HG03521 (cell line): ENCODE data around the gene NADK2.
A peak's percentile ranks its signal among the peaks of the same experiment; 100 is the strongest.

ENCODE experiments used
- ATAC-seq: cut with Tn5 transposase; IDR thresholded peaks from one replicate; pipeline ENCODE4 v1.9.1; 2021; ENCODE audit warnings: mild to moderate bottlenecking, moderate library complexity; ENCODE audit not compliant: unreplicated experiment

Gene NADK2

DNA sequence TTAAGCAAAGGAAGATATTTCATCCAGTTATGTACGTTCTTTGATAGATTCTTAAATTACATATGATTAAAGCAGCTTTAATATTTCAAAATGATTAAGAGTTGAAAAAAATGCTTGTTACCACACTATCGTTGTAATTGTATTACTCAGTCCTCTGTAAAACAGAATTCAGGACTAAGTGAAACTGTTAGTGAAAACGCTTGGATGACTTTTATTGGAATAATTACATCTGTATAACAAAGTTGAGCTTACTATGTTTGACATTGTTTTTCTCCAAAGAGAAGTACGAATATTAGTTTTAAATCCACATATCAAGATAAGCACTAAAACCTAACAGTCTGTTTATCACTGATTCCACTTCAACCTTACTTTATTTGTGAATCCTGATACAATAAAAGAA, 8.7 kb upstream of the NADK2 start:
- no peak for ATAC-seq

DNA sequence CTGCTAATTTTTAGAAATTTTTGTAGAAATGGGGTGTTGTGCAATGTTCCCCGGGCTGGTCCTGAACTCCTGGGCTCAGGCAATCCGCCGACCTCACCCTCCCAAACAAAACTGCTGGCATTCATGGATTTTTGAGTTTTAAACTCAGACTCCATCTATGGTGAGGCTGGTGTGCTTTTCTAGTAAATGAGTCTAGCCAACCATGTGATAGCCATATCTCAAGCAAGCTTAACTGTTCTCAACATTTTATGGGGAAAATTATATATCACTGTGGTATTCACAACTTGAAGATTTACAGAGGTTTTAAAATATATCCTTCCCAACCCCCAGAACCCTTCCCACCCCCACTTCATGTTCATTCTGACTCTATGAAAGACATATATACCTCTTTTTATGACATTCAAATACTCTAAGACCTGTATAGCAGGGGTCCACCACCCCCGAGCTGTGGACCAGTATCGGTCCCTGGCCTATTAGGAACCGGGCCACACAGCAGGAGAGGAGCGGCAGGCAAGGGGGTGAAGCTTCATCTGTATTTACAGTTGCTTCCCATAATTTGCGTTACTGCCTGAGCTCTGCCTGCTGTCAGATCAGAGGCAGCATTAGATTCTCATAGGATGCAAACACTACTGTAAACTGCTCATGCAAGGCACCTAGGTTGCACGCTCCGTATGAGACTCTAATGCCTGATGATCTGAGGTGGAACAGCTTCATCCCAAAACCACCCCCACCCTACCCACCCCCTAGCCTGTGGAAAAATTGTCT, 4.5 kb upstream of the NADK2 start:
- no peak for ATAC-seq

DNA sequence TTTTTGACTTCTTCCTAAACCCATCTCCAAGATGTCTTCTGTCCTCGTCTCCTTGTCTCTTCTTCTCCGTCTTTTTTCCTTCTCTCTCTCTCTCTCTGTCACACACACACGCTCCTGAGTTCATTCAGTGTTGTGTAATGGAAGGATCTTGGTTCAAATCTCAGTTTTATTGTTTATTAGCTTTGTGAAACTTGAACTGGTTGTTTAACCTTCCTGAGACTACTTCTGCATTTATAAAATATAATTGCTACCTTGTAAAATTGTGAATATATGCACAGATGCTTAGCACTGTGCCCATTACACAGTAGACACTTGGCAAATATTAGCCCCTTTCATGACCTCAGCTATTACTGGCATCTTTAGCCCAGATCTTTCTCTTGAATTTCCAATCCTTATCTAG, 2.4 kb upstream of the NADK2 start:
- ATAC-seq = no peak

DNA sequence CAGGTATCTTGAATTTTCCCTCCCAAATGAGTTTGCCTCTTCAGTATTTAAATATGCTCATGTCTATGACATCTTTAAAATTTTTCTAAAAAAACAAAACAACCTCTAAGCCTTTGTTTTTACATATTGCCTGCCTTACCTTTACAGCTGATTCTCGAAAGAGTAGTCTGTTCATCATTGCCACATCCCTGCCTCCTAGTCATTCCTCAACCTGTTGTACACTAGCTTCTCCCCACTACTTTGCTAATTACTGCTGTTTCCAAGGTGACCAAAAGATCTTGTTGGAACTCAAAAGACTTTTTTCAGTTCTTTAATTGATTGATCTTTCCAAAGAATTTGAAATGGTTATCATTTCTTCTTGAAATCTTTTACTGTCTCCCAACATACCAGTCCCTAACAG, 1.9 kb upstream of the NADK2 start:
- ATAC-seq = no peak

DNA sequence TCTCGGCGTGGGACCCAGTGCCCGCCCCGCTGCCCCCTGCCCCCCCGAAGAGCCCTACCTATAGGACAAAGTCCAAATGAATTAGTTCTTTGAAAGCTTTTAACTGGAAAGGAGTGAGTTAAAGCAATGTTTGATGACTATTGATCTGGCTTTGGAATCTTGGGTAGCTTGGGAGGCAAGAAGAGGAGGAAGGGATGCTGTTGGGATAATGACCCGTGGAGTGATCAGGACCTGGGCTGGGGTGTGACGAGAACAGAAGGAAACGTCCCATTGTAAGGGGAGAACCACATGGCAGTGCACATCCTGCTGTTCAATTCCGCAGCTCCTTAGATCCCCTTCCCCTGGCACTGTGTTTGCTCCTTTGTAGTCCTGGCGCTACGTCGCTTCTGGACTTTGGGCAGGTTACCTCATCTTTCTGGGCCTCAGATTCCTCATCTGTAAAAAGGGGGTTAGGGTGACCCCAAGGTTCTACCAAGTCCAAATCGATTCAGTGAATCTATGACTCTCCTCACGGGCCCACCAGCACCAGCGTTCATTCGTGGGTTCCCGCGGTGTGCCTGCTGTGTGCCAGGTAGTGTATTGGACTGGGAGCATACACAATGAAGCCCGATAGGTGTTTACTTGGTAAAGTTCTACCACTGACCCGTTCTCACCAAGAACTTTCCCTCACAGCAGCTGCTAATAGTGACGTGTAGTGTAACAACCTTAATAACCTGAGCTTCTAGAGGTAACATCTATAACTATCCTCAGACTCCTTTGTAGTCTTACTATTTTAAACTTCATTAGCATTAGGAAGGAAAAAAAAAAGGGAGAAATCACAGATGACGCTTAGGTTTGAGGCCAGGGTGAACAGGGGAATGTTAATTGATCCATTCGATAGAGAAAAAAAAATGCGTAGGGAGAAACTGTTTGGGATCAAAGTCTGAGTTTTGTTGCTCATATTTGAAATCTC, 1.1 kb upstream of the NADK2 start:
- ATAC-seq = no peak

DNA sequence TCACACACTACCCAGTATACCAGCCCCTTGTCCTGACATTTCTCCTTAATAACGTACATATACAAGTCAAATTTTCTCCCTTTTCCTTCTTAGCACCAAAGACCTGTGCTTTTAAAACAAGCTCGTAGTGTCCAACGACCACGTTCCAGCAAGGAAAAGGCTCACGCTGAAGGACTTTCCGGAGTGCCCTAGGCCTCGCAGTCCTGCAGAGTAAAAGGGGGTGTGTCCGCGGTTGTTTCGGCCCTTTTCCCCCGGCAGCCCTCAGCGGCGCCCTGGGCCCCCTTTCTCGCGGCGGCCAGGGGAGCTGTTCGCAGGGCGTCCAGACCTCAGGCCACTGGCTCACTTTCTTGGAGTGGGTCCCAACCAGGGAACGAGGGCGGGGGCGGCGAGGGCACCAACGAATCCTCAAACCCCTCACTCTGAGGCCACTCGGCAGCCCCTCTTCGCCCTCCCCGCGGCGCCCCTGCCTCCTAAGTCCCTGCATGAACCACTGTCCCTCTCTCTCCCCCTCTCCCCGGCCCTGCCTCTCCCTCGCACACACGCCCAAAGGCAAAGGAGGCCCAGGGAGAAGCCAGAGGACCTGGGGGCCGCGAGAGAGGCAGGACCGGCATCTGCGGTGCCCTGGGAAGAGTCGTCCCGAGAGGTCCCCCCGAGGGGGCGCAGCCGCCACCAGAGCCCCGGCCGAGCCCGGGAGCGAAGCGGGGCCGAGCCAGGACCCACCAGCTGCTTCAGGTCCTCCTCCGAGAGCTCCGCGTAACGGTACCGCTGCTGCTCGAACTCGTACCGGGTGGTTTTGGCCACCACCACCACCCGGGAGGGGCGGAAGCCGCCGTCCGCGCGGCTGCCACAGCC, 720 bp downstream of the NADK2 start:
- peak; percentile 11 for ATAC-seq

DNA sequence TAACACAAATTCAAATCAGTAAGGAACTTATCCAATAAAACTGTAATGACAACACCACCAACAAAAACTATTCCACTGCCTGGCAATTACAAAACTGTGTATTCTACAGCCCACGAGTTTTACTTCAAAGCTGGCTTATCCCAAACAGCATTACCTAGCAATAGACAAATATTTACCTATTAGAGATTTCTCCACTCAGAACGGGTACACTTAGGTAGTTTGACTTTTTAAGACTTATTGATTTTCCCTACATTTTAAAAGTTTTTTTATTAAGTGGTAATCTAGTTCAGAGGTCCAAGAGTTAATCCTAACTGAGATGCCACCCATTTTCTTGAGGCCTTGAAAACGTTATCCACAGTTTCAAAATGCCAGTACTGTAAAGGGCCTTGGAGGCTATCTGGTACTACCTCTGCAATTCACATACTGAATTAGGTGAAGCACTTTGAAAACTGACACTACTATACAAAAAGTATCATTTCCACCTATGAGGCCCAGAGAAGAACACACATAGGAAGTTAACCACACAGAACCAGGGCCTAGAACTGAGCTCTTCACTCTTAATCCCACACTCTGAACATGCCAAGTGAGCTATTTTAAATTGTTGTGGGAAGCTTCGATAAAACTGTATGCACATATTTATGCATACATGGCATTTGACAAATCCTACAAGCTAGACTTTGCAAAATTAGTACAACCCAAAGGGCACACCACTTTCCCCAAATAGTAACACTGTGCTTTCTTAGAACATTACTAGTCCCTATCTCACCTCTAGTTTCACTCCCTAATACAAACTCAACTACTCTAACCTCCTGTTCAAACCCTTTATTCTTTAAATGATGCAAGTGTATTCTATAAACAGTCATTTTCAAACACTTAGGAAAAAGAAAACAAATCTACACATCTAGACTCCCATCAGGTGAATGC, 2.1 kb downstream of the NADK2 start:
- ATAC-seq = no peak

DNA sequence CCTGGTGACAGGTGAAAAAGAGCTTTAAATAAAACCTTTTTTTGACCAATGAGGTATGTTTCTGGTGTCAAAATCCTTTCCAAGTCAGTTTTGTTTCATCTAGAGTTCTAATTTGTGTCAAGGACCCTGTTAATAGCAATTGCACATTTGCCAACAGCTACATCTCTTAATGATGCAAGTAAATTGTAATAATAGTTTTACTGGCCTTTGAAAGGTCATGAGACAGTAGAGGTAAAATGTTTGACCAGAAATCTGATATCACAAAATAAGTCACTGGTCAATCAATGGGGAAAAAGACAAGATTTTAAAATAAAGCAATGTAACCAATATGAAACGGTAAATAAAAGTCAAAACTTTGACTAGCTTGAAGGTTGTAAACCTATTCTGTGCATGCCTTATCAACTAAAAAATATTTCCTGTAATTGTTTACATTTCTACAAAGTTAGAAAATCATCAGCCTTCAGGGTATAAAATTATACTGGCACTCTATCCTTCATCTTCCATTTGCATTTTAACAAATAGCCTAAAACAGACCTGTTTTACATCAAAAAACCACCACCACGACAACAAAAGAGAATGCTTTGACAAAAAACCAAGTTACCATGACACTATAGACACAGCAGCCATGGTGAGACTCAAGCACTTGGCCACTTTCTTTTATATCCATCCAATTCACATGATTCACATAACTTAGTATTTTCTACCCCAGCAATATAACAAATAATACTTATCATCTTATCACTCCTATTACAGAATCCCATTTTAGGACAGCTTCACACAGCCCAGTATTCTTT, 3.0 kb downstream of the NADK2 start:
- ATAC-seq = no peak

DNA sequence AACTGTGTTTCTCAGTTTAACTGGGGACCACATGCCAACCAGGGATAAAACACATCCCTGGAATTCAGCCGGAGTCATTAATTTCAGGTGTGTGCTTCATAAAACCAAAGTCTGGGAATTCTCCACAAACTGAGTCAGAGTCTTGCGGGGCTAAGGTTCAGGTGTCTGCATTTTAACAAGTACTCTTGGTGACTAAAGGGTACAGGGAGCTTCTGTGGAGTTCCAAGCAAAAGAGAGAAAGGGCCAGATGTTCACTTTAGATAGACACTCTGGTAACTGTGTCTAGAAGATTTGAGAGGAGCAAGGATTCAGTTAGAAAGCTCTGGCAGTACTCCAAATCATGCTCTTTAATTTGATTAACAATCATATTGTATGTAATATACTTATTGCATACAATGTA, 4.0 kb downstream of the NADK2 start:
- ATAC-seq = no peak

DNA sequence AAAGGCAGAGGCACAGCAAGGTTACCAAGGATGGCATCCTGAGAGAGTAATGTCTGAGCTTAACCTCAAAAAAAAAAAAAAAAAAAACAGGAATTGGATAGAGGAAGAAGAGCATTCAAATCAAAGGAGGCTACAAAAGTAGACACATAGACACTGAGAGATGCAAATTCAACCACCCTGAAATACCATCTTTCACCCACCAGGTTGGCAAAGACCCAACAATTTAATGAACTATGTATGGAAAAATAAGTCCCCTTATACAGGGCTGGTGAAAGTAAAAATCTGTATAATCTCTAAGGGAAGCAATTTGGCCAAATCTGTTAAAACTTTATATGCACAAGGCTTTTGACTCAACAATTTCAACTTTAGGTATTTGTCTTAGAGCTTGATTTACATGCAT, 4.9 kb downstream of the NADK2 start:
- ATAC-seq = no peak

DNA sequence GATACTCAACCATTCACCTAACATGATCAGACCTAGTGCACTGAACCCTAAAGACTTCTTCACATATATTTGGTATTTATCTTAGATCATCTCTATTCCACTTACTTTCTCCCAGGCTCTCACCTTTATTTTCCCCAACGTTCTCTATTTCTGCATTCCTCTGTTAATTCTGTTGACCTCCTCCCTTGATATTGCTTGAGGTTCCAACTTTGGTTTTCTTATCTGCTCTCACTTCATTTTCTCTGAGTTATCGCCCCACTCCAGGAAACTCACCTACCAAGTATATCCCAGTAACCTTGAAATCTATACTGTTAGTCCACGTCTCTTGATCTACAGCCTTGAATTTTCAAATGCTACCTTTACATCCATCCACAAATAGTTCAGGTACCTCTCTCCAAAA, 9.2 kb downstream of the NADK2 start:
- ATAC-seq = no peak

DNA sequence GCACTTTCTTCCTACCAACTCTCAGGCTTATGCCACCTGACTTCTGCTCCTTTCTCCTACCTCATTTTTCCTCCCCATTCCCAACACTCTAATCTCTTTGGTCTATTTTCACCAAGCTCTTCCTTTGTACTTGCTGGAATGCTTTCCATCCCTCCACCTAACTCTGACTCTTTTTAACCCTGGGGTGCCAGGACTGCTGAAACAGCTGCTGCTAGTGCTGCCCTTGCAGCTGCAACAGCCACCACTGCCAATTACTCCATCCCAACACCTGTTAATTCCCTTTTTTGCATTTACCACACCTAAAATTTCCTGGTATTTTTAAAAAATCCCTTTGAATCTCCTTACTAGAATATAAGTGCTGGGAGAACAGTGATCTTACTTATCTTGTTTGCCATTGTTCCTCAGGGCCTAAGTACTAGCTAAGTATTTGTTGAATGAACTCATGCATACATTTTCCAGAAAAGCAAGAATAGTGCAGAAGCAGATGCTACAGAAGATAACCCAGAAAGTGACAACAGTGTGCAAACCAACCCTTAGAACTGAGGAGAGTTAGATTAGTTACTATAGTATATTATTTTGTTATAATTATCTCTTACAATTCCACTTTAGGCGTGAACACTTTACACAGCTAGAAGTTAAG, 11.5 kb downstream of the NADK2 start:
- no peak for ATAC-seq

DNA sequence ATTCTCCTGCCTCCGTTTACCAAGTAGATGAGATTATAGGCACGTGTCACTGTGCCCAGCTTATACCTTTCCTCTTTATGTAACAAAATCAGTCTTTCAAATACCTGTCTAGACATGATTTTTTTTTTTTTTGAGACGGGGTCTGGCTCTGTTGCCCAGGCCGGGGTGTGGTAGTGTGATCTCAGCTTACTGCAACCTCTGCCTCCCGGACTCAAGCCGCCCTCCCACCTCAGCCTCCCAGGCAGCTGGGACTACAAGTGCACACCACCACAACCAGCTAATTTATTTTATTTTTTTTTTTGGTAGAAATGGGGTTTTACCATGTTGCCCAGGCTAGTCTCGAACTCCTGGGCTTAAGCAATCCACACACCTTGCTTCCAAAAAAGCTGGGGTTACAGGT, 13.2 kb downstream of the NADK2 start:
- no peak for ATAC-seq

DNA sequence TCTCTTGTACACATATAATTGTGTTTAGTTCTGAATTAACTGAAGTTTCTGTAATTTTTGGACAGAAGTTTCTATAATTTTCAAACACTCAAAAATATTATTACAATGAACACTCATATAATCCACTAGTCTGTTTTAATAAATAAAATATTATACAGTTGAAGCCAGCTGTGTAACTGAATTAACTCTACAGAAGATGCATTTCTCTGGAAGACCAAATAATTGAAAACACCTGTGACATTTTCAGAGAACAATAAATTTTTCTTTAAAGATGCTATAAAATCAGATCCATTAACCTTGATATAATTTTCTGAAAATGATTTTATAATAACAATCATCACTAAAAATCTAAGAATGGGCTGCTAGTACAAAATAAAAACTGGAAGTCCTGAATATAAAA, 14.7 kb downstream of the NADK2 start:
- ATAC-seq = no peak

DNA sequence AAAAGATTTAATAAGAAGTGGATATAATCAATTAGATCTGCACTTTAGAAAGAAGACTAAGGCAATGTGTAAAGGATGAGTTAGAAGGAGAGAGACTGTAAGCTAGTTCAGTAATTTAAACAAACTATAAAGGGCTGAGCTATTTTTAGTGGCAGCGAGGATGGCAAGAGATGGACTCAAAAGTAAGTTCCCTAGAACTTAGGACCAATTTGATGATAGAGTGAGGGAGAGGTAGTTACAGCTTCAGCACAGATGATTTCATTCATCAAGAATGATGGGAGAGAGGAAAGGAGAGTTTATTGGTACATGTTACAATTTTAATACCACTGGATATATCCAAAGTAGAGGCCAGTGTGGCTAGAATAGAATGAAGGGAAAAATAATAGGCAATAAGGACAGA, 19.1 kb downstream of the NADK2 start:
- ATAC-seq = no peak

DNA sequence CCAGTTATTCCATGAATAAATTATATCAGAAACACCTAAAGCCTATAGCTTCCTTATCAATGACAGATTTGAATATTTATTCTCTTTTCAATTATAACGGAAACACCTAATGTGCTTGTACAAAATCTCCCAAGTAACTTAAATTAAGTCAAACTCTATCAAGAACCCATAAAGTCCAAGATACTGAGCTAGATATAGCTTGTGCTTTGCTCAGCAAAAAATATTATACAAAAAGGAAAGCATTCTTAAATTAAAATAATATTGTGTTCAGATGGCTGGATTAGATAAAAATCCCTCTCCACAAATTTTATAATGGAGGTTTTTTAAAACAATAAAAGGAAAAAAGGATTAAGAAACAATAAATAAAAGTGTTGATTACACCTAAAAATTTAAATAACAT, 23.7 kb downstream of the NADK2 start:
- ATAC-seq = no peak

DNA sequence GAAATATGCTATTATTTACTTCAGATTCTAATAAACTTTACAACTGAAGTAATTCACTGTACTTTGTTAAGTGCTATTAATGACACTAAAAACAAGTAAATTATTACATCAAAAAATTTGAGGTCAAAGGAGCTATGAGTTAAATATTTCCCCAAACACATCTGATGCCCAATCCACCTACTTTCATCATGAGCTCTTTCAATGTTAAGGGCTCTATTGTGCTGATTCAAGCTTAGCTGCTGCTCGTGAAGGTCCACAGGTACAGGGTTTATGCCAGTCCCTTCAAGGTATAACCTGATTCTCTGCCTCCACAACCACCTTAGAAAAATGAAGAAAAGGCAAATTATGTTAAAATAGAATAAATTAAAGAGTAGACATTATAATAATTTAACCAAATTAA, 24.2 kb downstream of the NADK2 start:
- ATAC-seq = no peak

DNA sequence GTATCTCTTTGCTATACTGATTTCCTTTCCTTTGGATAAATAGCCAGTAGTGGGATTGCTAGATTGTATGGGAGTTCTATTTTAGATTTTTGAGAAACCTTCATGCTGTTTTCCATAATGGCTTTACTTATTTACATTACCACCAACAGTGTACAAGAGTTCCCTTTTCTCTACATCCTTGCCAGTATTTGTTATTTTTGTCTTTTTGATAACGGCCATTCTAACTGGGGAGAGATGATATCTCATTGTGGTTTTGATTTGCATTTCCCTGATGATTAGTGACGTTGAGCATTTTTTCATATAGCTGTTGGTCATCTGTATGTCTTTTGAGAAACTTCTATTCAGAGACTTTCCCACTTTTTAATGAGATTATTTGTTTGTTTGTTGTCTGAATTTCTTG, 25.8 kb downstream of the NADK2 start:
- no peak for ATAC-seq

DNA sequence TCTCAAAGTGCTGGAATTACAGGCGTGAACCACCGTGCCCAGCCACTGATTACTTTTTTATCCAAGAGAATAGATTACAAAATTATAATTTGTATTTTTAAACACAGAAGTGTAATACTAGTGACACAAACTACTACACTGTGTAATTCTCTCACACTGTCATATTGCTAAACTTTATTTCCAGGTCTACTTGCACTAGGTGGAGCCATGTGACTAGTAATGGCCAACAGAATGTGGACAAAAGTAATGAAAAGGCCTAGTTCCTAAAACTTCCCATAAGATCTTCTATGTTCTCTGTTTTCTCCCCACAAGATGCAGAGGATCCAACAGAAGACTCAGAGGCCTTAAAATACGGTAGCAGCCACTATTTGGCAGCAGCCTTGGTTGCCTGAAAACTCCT, 27.3 kb downstream of the NADK2 start:
- no peak for ATAC-seq
